GM12801 (cell line): ENCODE results near the gene SPEM1.

ENCODE experiments used
- TF ChIP-seq, protein P1 (sequence below): IDR thresholded peaks from one replicate; pipeline ENCODE4 v1.5.1; 2011; ENCODE audit warnings: control low read depth; ENCODE audit not compliant: insufficient read length; ENCODE audit errors: extremely low read depth

The SPEM1 gene, protein sequence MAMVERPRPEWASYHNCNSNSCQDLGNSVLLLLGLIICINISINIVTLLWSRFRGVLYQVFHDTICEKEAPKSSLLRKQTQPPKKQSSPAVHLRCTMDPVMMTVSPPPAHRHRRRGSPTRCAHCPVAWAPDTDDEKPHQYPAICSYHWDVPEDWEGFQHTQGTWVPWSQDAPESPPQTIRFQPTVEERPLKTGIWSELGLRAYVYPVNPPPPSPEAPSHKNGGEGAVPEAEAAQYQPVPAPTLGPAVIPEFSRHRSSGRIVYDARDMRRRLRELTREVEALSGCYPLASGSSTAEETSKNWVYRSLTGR

DNA sequence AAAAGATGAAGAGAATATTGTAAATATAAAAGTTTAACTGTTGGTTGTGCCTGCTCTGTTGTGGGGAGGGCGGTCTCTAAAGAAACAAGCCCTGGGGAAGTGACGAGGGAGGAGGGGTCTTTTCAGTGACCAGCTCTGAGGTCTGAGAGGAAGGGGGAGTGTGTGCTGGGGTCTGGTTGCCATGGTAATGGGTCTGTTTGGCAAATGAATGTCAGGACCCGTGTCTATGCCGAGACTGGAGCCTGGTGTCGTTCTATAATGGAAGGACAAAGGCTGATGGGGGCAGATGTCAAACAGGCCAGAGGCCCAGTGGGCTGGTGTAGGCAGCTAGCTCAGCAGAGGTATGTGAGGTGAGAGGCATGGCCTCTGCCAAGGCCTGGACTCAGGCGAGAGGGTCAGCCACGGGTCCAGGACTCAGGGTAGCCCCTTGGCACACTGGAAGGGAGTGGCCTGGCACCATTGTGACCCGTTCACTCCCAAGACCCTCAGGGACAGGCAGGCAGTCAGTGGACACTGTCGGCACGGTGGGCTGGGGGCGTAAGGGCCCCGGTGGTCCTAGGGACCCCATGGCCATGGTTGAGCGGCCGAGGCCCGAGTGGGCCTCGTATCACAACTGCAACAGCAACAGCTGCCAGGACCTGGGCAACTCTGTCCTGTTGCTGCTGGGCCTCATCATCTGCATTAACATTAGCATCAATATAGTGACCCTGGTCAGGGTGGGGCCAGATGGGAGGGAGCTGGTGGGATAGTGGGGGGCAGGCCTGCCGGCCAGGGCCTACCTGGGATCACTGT is at the start of gene SPEM1:
TSS of gene SPEM1 (plus strand) at position 506 of the 792 bp plus-strand sequence. CDS start at position 567, 61 bp downstream.
- TF ChIP-seq, protein P1, sequence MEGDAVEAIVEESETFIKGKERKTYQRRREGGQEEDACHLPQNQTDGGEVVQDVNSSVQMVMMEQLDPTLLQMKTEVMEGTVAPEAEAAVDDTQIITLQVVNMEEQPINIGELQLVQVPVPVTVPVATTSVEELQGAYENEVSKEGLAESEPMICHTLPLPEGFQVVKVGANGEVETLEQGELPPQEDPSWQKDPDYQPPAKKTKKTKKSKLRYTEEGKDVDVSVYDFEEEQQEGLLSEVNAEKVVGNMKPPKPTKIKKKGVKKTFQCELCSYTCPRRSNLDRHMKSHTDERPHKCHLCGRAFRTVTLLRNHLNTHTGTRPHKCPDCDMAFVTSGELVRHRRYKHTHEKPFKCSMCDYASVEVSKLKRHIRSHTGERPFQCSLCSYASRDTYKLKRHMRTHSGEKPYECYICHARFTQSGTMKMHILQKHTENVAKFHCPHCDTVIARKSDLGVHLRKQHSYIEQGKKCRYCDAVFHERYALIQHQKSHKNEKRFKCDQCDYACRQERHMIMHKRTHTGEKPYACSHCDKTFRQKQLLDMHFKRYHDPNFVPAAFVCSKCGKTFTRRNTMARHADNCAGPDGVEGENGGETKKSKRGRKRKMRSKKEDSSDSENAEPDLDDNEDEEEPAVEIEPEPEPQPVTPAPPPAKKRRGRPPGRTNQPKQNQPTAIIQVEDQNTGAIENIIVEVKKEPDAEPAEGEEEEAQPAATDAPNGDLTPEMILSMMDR, result no peak

DNA sequence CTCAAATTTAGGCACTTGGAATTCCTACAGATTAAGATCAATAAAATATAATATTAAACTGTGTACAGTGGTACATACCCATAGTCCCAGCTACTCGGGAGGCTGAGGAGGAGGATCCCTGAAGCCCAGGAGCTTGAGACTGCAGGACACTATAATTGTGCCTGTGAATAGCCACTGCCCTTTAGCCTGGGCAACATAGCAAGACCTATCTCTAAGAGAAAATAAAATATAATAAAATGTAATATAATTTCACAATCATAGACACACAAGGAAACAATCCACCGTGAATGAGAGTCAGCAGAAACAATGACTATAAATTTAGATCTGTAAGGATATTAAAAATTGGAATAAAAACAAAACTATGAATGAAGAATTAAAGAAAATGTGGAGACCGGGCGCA is 49.3 kb upstream of the SPEM1 start:
- TF ChIP-seq, protein P1, result no peak

DNA sequence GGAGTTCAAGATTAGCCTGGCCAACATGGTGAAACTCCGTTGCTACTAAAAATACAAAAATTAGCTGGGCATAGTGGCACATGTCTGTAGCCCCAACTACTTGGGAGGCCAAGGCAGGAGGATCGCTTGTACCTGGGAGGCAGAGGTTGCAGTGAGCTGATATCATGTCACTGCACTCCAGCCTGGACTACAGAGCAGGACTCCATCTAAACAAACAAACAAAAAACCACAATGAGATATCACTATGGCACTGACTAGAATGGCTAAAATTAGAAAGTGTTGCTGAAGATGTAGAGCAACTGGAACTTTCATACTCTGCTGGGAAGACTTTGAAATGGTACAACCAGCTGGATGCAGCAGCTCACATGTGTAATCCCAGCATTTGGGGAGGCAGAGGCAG is 45.8 kb upstream of the SPEM1 start:
- TF ChIP-seq, protein P1, result no peak

DNA sequence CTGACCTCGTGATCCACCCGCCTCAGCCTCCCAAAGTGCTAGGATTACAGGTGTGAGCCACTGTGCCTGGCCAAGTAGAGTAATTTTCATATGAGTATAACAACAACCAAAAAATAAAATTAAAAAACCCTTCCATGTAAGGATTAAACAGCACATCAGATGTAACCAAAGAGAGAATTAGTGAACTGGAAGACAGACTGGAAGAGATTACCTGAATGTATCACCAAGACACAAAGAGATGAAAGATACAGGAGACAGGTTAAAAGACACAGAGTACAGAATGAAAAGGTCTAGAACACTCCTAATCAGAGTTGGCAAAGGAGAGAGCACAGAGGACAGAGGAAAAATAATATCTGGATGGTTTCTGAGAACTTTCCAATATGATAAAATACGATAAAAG is 41.0 kb upstream of the SPEM1 start:
- TF ChIP-seq, protein P1, result no peak

DNA sequence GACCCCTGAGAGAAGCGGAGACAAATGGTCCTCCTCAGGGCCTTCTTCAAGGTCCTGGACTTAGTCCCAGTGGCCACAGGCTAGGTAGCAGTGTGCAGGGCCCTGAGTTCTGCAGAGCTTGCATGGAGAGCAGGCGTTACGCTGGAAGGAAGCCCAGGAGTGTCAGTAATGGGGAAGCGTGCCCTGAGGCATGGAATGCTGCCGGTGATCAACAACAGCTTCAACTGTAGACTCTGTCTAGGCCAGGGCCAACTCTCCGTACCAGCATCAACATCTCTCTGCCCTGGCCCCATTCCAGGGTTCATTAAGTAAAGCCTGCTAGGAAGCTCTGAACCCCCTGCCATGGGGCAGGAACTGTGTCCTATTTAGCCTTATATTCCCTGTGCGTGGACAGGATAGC is 39.8 kb upstream of the SPEM1 start:
- TF ChIP-seq, protein P1, result no peak

DNA sequence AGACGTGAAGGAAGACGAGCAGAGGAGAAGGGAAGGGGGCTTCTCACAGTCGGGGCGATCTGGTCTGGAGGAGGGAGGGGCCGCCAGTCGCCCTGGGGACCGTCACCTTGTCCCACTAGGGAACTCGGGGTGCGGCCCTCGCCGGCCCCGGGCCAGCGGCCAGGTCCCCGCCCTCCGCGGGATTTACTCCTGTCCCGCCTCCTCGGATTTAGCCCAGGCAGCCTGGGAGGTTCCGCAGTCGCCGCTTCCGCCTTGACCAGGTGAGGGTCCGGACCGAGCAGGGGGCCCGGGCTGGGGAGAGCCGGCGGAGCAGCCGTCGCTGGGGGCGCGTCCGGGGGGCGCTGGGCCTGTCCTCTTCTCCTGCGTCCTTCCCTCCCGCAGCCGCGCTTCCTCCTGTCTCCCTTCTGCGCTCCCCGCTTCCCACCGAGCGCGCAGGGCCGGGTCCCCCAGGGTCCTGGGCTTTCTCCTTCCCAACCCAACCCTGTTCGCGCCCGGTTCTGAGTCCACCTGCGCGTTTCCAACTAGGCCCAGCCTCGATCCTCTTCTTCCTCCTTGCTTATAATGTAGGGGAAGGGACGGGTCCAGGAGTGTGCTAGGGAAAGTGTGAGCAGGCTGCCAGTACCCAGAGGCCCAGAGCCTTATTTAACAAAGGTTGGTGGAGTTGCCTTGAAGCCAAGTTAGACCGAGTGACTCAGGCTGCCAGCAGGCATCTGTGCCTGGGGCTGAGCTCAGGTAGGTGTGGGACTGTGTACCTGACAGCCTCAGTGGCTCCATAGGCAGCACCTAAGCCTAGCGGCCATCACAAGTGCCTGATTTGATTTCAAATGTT is 39.1 kb upstream of the SPEM1 start, which contains the start of gene TNK1:
TSS of gene TNK1 (plus strand) at position 235 of the 829 bp plus-strand sequence. CDS start 1,838 bp downstream, outside the sequence.
- TF ChIP-seq, protein P1, result no peak

DNA sequence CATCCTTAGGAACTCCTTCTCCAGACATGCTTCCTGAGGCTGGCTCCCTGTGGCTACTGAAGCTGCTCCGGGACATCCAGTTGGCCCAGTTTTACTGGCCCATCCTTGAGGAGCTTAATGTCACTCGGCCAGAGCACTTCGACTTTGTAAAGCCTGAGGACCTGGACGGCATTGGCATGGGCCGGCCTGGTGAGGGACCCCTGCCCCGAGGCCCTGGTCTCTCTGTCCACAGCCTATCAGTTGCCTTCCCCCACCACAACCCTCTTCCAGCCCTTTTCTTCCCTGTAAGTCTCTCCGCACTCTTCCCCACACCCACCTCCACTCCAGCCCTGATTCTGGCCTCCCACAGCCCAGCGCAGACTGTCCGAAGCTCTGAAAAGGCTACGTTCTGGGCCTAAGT is 37.2 kb upstream of the SPEM1 start:
- TF ChIP-seq, protein P1, result no peak
